SK-N-SH treated with all-trans-retinoic acid at 6 μM for 48 hours (cell line): ENCODE data around the gene SYT7.

Experiments
- RARB ChIP-seq: fragments of 250-450 bp; sonication (Bioruptor Pico); IDR thresholded peaks from 2 replicates; pipeline ENCODE4 v1.8.0; 2021; ENCODE audit warnings: mild to moderate bottlenecking, moderate library complexity
- ZFP30 ChIP-seq: fragments of 450-650 bp; formaldehyde crosslinking; IDR thresholded peaks from 2 replicates; pipeline ENCODE4 v1.5.0; 2022; ENCODE audit warnings: mild to moderate bottlenecking, moderate library complexity
- TF ChIP-seq, protein P1 (sequence below): fragments of 250-450 bp; sonication (Bioruptor Pico); IDR thresholded peaks from 2 replicates; pipeline ENCODE4 v1.8.0; 2021; ENCODE audit warnings: low read depth, mild to moderate bottlenecking, moderate library complexity, borderline replicate concordance

DNA sequence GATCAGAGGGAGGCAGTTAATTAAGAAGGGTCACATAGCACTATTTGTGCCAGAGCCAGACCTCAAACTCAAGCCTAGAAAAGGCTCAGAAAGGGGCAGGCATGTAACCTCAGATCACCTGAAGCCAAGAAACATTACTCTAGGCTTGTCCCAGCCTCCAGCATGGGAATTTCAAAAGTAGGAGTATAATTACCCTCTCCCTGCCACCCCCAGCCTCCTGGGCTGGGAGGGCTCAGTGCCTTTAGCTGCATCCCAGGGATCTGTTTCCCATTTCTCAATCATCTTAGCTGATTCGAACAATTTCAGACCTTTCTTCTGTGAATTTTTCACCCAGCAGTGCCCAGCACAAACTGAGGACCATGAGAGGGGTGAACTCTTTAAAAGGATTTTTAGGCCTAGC is 105.4 kb downstream of the SYT7 start:
- TF ChIP-seq ZFP30 (CRISPR knock-in tag) (no peak), RARB (CRISPR knock-in tag) (no peak)
- TF ChIP-seq, protein P1, sequence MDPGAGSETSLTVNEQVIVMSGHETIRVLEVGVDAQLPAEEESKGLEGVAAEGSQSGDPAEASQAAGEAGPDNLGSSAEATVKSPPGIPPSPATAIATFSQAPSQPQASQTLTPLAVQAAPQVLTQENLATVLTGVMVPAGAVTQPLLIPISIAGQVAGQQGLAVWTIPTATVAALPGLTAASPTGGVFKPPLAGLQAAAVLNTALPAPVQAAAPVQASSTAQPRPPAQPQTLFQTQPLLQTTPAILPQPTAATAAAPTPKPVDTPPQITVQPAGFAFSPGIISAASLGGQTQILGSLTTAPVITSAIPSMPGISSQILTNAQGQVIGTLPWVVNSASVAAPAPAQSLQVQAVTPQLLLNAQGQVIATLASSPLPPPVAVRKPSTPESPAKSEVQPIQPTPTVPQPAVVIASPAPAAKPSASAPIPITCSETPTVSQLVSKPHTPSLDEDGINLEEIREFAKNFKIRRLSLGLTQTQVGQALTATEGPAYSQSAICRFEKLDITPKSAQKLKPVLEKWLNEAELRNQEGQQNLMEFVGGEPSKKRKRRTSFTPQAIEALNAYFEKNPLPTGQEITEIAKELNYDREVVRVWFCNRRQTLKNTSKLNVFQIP: no peak
